Keratinocyte (primary cell): ENCODE data around the gene FLNA.

Source experiments
- EZH2 ChIP-seq: IDR thresholded peaks from one replicate; pipeline ENCODE4 v1.6.1; 2012; ENCODE audit warnings: inconsistent platforms, mild to moderate bottlenecking, low read length, moderate library complexity
- TF ChIP-seq, protein P1 (sequence below), 3 experiments: IDR thresholded peaks in 1 of 3; conservative IDR thresholded peaks in 1 of 3; optimal IDR thresholded peaks in 1 of 3; 2 replicates in 2 of 3; 3 replicates in 1 of 3; pipeline versions ENCODE3 to v1.5.1; 2011; ENCODE audit warnings: low read length in 3 of 3, mild to moderate bottlenecking in 3 of 3, moderate library complexity in 2 of 3, control low read depth in 1 of 3, inconsistent platforms in 1 of 3; ENCODE audit not compliant: insufficient read depth in 2 of 3; ENCODE audit errors: extremely low read depth in 1 of 3

DNA sequence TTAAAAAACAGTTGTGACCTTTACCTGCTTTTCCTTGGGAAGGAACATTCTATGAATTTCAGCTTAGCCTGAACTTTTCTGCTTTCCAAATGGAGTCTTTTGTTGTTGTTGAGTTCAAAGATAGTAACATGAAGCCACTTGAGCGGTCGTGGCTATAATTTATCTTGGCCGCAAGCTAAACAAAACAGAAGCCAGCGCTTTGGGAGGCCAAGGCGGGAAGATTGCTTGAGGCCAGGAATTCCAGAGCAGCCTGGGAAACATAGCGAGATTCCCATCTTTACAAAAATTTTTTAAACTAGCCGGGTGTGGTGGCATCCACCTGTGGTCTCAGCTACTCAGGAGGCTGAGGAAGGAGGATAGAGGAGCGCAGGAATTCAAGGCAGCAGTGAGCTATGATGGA is 48.9 kb downstream of the FLNA start:
- TF ChIP-seq, protein P1, sequence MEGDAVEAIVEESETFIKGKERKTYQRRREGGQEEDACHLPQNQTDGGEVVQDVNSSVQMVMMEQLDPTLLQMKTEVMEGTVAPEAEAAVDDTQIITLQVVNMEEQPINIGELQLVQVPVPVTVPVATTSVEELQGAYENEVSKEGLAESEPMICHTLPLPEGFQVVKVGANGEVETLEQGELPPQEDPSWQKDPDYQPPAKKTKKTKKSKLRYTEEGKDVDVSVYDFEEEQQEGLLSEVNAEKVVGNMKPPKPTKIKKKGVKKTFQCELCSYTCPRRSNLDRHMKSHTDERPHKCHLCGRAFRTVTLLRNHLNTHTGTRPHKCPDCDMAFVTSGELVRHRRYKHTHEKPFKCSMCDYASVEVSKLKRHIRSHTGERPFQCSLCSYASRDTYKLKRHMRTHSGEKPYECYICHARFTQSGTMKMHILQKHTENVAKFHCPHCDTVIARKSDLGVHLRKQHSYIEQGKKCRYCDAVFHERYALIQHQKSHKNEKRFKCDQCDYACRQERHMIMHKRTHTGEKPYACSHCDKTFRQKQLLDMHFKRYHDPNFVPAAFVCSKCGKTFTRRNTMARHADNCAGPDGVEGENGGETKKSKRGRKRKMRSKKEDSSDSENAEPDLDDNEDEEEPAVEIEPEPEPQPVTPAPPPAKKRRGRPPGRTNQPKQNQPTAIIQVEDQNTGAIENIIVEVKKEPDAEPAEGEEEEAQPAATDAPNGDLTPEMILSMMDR (optimal IDR thresholded peaks at IDR 0.05 in 1 of 3, IDR thresholded peaks at IDR 0.05 in 1 of 3, conservative IDR thresholded peaks at IDR 0.05 in 1 of 3; ENCODE audit: extremely low read depth in 1 of 3, insufficient read depth in 2 of 3, low read length in 3 of 3): no peak
- TF ChIP-seq EZH2: no peak
